BJ (cell line): ENCODE measurements around the gene COA1. TPM values are rescaled to one million over a fixed set of nuclear protein-coding genes. Genes with fewer than 3 reads are reported as not detected.
A peak's percentile ranks its signal among the peaks of the same experiment; 100 is the strongest.

Source experiments
- CTCF ChIA-PET: fragments of 350-600 bp; formaldehyde crosslinking; extraction: SDS; loops from one replicate; lab custom pipeline; 2021; ENCODE audit warnings: antibody characterized with exemption, inconsistent platforms; lab: Yijun Ruan, JAX
- POLR2A ChIA-PET: fragments of 300-600 bp; sonication (Branson Sonifier 250); formaldehyde crosslinking; extraction: SDS; loops from one replicate; lab custom pipeline; 2021; ENCODE audit warnings: antibody characterized with exemption; lab: Charles Lee
- DNase-seq: peaks from one replicate; pipeline ENCODE4 v3.0.0-alpha.2; 2011; ENCODE audit warnings: low read depth
- H3K27me3 ChIP-seq: 2 replicates; pipeline ENCODE4 v1.6.0; 2011; ENCODE audit warnings: low read length; ENCODE audit not compliant: control insufficient read depth, insufficient read depth
- H3K36me3 ChIP-seq: 2 replicates; pipeline ENCODE4 v1.5.1; 2011; ENCODE audit warnings: low read length; ENCODE audit not compliant: control insufficient read depth, insufficient read depth
- H3K4me3 ChIP-seq: 2 replicates; pipeline ENCODE4 v1.5.1; 2011; ENCODE audit warnings: low read depth, mild to moderate bottlenecking, control low read depth, low read length
- polyA plus RNA-seq: library from polyadenylated mRNA; depleted of rRNA; stranded (reverse); fragments of >200 nt; gene quantifications from 2 replicates; pipeline ENCODE4 v1.2.3, GENCODE V29; 2011
- TF ChIP-seq, protein P1 (sequence below): IDR thresholded peaks from 2 replicates; pipeline ENCODE4 v1.5.1; 2011; ENCODE audit warnings: low read depth, mild to moderate bottlenecking, control low read depth, inconsistent platforms, low read length, moderate library complexity; ENCODE audit not compliant: insufficient read depth

Gene COA1
- polyA plus RNA-seq, 1 experiment: 20.2 TPM

DNA sequence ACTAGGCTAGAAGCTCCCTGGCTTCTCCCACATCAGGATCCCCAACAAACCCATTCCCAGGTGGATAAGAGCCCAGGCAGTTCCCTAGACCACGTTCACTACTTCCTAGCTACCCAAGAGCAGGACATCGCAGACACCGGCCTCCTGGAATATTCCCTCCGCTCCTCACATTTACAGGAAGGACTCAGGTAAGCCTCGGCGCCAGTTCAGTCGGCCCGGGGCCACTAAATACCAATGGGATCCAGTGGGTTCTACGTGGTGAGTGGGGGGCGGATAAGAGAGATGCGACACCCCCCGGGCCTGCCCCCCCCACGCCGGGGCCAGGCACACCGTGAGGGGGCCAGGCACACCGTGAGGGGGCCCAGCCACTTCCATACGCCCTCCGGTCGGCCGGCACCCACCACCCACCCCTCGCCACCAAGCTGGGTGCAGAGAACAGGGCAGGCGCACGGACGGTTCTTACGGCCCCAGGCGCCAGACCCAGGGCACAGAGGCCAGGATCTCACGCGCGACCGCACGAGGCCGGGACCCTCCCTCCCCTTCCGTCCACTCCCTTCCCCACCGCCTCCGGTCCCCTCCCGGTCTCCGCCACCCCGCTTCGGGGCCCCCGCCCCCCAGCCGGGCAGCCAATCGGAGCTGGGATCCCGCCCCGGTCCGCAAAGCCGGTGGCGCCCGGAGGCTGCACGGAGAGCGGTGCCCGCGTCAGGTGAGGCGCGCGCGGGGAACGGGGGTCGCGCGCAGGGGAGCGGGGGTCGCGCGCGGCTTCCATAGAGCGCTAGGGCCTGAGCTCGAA lies 28.9 kb upstream of the COA1 start, which contains the start of gene BLVRA:
BLVRA (plus strand) TSS at position 652 of the 793 bp plus-strand sequence. CDS start 12,479 bp downstream, outside the sequence.
- no peaks in the 10 kb centered on the region for H3K27me3 ChIP-seq

DNA sequence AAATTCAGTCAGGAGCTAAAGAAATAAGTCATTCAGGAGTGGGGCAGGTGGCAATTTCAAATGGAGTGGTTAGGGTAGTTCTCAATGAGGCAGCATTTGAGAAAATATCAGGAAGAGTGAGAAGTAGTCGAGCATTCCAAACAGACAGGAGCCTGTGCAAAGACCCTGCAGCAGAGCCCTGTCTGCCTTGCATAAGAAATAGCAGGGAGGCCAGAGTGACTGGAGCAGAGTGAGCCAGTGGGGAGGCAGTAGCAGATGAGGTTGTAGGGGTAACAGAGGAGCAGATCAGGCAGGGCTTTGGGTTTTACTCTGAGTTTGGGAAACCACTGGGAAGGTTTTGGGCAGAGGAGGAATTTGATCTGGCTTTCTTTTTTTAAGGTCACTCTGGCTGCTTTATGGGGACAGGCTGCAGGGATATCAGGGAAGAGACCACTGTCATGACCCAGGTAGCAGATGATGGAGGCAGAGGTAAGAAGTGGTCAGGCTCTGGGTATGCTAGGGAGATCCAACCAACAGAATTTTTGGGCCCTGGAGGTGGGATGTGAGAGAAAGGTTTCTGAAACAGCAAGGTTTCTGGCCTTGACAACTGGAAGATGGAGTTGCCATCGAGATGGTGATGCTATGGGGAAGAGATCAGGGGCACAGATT lies 27.9 kb upstream of the COA1 start:
- Histone ChIP-seq H3K36me3 (no peaks in the 10 kb centered on the region), H3K27me3 (no peaks in the 10 kb centered on the region; the same call in 1 of the 2 replicates), H3K4me3 (no peak overlapping the region)
- TF ChIP-seq, protein P1, sequence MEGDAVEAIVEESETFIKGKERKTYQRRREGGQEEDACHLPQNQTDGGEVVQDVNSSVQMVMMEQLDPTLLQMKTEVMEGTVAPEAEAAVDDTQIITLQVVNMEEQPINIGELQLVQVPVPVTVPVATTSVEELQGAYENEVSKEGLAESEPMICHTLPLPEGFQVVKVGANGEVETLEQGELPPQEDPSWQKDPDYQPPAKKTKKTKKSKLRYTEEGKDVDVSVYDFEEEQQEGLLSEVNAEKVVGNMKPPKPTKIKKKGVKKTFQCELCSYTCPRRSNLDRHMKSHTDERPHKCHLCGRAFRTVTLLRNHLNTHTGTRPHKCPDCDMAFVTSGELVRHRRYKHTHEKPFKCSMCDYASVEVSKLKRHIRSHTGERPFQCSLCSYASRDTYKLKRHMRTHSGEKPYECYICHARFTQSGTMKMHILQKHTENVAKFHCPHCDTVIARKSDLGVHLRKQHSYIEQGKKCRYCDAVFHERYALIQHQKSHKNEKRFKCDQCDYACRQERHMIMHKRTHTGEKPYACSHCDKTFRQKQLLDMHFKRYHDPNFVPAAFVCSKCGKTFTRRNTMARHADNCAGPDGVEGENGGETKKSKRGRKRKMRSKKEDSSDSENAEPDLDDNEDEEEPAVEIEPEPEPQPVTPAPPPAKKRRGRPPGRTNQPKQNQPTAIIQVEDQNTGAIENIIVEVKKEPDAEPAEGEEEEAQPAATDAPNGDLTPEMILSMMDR: no peak
- CTCF ChIA-PET: interaction anchor here (0.6 to 2.7 kb wide), 4 partner anchors 11 to 175 kb away, joined by 3 to 10 read pairs (median 6); partner anchors contain the start of gene STK17A
- DNase-seq: no peak
- POLR2A ChIA-PET: no interaction called here

More for the DNA sequence above, 28.9 kb upstream of the COA1 start, which contains the start of gene BLVRA:
- TF ChIP-seq, protein P1: no peak
- Histone ChIP-seq H3K36me3 (no peaks in the 10 kb centered on the region), H3K4me3 (peak within 1 kb of the TSS; percentile 73)
- POLR2A ChIA-PET: interaction anchor here (0.7 kb wide), 1 partner anchor 328 kb away, joined by 7 read pairs; no protein-coding TSS in a partner anchor
- no peak for DNase-seq
- CTCF ChIA-PET: interaction anchor here (0.8 to 2.7 kb wide), 2 partner anchors 9 to 80 kb away, joined by 3 to 10 read pairs; no protein-coding TSS in a partner anchor

DNA sequence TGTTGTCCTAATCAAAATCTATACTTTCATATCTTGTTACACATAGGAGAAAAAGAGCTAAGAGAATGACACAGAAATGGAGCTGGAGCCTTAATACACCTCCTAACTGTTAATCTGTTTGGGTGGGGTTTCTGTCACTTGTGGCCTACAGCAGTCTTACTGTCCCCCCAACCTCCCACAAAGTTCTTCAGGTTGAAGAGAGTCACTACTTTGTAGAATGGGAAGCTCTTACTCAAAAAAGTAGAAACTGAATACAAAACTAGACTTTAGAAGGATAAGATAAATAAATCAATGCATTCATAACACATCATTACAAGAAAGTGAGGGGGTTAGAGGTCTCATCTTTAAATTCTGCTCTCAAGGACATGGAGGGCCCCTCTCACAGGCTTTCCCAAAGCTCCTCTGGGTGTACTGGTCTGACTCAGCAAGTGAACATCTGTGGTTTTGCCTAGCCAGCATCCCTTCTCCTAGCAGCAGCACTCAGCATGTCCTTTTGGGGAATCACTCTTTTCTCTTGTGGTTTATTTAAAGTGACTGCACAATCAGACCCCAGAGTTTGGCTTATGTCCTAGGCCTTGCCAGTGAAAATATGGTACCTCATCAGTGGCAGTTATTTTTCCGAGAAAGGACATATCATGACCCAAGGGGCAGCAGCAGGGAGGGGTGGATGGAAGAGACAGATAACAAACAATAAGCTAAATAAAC lies 27.2 kb upstream of the COA1 start:
- CTCF ChIA-PET: interaction anchor here (0.6 to 1.4 kb wide), 3 partner anchors 12 to 174 kb away, joined by 3 to 8 read pairs (median 5); partner anchors contain the start of gene STK17A
- POLR2A ChIA-PET: no interaction called here
- H3K27me3 ChIP-seq: no peaks in the 10 kb centered on the region; the same call in 1 of the 2 replicates

DNA sequence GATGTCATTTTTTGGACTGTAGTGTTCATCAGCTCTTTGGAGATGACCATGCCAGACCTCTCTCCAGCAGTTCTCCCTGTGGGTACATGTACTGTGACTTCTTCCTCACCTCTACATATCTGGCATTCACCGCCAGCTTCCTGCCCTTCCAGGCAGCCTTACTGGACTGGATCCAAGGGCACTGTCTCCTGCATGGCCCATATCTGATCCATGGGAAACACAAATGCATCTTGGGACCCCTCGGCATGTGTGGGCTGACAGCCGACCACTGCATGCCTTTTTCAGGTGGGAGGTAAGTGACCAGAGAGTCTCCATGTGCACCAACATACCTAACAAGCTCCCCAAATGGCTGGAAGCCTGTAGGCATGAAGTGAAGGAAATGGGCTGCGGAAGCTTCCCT lies 25.3 kb upstream of the COA1 start:
- Histone ChIP-seq H3K4me3 (no peak overlapping the region), H3K27me3 (no peaks in the 10 kb centered on the region; the same call in 1 of the 2 replicates), H3K36me3 (no peaks in the 10 kb centered on the region)
- DNase-seq: no peak
- POLR2A ChIA-PET: no interaction called here
- CTCF ChIA-PET: no interaction called here
- TF ChIP-seq, protein P1: no peak

More for the DNA sequence above, 27.2 kb upstream of the COA1 start:
- peak; percentile 31 for DNase-seq
- TF ChIP-seq, protein P1: no peak
- Histone ChIP-seq H3K4me3 (no peak overlapping the region), H3K36me3 (no peaks in the 10 kb centered on the region)
